ENCODE measurements around the gene HFE. TPM values are rescaled to one million over a fixed set of nuclear protein-coding genes. Genes with fewer than 3 reads are reported as not detected.
A peak's percentile ranks its signal among the peaks of the same experiment; 100 is the strongest.

Gene HFE
- total and polyA plus RNA-seq, 2 of the 13 experiments (the other 11 are each of a cell fraction or from before 2014, with no cell fraction given) = 3.7 to 6.3 TPM

- TF ChIP-seq ZNF770 (CRISPR knock-in tag; IDR thresholded peaks at IDR 0.05) (no peak), PBX2 (CRISPR knock-in tag; IDR thresholded peaks at IDR 0.05) (no peak), GLMP (CRISPR knock-in tag; IDR thresholded peaks at IDR 0.05; ENCODE audit: borderline replicate concordance) (no peak), DR1 (CRISPR knock-in tag; IDR thresholded peaks at IDR 0.05) (peak; percentile 81), TGIF2 (CRISPR knock-in tag; IDR thresholded peaks at IDR 0.05) (peak; percentile 76), KDM5A (IDR thresholded peaks at IDR 0.05; ENCODE audit: borderline replicate concordance, low read length) (peak; percentile 41; the same call in 1 of the 2 replicates), SIN3B (IDR thresholded peaks at IDR 0.05; ENCODE audit: low read length) (no peak; the same call in 1 of the 2 replicates), NCOA5 (CRISPR knock-in tag; IDR thresholded peaks at IDR 0.05) (peak; percentile 97), ZNF777 (CRISPR knock-in tag; IDR thresholded peaks at IDR 0.05) (peak; percentile 48), FOXO4 (CRISPR knock-in tag; conservative IDR thresholded peaks at IDR 0.05) (0 out of 2 replicates have a peak, but pooled peaks have one; percentile 91), DNMT1 (CRISPR knock-in tag; IDR thresholded peaks at IDR 0.05) (peak; percentile 70; the same call in 1 of the 2 replicates), NFE2L2 (IDR thresholded peaks at IDR 0.05; ENCODE audit: low read length) (no peak), E2F1 (CRISPR knock-in tag; IDR thresholded peaks at IDR 0.05) (peak; percentile 53; the same call in 1 of the 2 replicates), SYNCRIP (IDR thresholded peaks at IDR 0.05; ENCODE audit: insufficient read depth, low read depth, low read length) (no peak), ZNF446 (CRISPR knock-in tag; IDR thresholded peaks at IDR 0.05) (peak; percentile 46; the same call in 1 of the 2 replicates), ATF1 (CRISPR knock-in tag; IDR thresholded peaks at IDR 0.05) (peak; percentile 82), KDM4B (CRISPR knock-in tag; IDR thresholded peaks at IDR 0.05) (peak; percentile 44; the same call in 1 of the 2 replicates), MXD3 (CRISPR knock-in tag; IDR thresholded peaks at IDR 0.05) (peak; percentile 83), XRCC5 (optimal IDR thresholded peaks at IDR 0.05; ENCODE audit: low read length) (peak; percentile 40), GPN1 (CRISPR knock-in tag; IDR thresholded peaks at IDR 0.05; ENCODE audit: borderline replicate concordance) (peak; percentile 80; the same call in 1 of the 2 replicates)
These were observed 36.9 kb downstream of the HFE start (continued) for GRCh38 chr6:26123947-26124780.
